ENCODE results near the gene UCK2.

DNA sequence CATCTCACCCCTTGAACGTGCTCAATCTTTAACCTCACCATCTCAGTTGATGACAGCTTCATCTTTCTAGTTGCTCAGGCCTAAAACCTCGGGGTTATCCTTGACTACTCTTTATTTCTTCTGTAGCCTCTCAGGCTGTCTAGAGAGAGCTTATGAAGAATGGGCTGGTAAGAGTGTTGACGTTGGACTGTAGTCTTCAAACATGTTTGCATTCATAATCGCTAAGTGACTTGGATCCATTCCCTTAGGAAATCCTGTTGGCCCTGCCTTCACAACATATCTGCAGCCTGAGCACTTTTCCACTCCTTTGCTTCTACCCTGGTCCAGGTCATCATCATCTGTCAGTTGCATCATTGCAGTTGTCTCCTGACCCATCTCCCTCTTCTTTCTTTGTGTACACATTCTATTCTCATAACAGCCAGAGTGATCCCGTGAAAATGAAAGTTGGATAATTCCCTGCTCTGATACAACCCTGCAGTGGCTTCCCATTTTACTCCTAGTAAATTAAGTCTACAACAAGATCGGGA, 10.5 kb downstream of the UCK2 start:
- TF ChIP-seq, protein P1, sequence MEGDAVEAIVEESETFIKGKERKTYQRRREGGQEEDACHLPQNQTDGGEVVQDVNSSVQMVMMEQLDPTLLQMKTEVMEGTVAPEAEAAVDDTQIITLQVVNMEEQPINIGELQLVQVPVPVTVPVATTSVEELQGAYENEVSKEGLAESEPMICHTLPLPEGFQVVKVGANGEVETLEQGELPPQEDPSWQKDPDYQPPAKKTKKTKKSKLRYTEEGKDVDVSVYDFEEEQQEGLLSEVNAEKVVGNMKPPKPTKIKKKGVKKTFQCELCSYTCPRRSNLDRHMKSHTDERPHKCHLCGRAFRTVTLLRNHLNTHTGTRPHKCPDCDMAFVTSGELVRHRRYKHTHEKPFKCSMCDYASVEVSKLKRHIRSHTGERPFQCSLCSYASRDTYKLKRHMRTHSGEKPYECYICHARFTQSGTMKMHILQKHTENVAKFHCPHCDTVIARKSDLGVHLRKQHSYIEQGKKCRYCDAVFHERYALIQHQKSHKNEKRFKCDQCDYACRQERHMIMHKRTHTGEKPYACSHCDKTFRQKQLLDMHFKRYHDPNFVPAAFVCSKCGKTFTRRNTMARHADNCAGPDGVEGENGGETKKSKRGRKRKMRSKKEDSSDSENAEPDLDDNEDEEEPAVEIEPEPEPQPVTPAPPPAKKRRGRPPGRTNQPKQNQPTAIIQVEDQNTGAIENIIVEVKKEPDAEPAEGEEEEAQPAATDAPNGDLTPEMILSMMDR (conservative IDR thresholded peaks at IDR 0.05; ENCODE audit: low read depth in 2 of 2), result no peak
- TF ChIP-seq POLR2AphosphoS5 (IDR thresholded peaks at IDR 0.05; ENCODE audit: low read depth) (no peak), EZH2 (IDR thresholded peaks at IDR 0.05; ENCODE audit: low read depth, unreplicated experiment) (no peak), EZH2phosphoT487 (IDR thresholded peaks at IDR 0.05; ENCODE audit: unreplicated experiment) (no peak), ZNF331 (CRISPR knock-in tag; IDR thresholded peaks at IDR 0.05; ENCODE audit: low read depth) (no peak), JUNB (IDR thresholded peaks at IDR 0.05; ENCODE audit: unreplicated experiment) (no peak), CREB1 (CRISPR knock-in tag; IDR thresholded peaks at IDR 0.05; ENCODE audit: low read depth) (no peak), STAT1 (IDR thresholded peaks at IDR 0.05; ENCODE audit: unreplicated experiment) (no peak), NANOG (IDR thresholded peaks at IDR 0.05; ENCODE audit: borderline replicate concordance) (no peak)
- TF ChIP-seq, protein P2, sequence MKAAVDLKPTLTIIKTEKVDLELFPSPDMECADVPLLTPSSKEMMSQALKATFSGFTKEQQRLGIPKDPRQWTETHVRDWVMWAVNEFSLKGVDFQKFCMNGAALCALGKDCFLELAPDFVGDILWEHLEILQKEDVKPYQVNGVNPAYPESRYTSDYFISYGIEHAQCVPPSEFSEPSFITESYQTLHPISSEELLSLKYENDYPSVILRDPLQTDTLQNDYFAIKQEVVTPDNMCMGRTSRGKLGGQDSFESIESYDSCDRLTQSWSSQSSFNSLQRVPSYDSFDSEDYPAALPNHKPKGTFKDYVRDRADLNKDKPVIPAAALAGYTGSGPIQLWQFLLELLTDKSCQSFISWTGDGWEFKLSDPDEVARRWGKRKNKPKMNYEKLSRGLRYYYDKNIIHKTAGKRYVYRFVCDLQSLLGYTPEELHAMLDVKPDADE (IDR thresholded peaks at IDR 0.05), result no peak
- TF ChIP-seq, protein P3, sequence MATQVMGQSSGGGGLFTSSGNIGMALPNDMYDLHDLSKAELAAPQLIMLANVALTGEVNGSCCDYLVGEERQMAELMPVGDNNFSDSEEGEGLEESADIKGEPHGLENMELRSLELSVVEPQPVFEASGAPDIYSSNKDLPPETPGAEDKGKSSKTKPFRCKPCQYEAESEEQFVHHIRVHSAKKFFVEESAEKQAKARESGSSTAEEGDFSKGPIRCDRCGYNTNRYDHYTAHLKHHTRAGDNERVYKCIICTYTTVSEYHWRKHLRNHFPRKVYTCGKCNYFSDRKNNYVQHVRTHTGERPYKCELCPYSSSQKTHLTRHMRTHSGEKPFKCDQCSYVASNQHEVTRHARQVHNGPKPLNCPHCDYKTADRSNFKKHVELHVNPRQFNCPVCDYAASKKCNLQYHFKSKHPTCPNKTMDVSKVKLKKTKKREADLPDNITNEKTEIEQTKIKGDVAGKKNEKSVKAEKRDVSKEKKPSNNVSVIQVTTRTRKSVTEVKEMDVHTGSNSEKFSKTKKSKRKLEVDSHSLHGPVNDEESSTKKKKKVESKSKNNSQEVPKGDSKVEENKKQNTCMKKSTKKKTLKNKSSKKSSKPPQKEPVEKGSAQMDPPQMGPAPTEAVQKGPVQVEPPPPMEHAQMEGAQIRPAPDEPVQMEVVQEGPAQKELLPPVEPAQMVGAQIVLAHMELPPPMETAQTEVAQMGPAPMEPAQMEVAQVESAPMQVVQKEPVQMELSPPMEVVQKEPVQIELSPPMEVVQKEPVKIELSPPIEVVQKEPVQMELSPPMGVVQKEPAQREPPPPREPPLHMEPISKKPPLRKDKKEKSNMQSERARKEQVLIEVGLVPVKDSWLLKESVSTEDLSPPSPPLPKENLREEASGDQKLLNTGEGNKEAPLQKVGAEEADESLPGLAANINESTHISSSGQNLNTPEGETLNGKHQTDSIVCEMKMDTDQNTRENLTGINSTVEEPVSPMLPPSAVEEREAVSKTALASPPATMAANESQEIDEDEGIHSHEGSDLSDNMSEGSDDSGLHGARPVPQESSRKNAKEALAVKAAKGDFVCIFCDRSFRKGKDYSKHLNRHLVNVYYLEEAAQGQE (IDR thresholded peaks at IDR 0.05; ENCODE audit: unreplicated experiment), result no peak
